NCI-H1694 treated with DMSO at 0.1 percent for 48 hours (cell line): Measurements from ENCODE around the gene VASP.

Experiments
- DNase-seq: peaks from one replicate; lab custom pipeline; 2025; lab: John Stamatoyannopoulos, UW

VASP gene

DNA sequence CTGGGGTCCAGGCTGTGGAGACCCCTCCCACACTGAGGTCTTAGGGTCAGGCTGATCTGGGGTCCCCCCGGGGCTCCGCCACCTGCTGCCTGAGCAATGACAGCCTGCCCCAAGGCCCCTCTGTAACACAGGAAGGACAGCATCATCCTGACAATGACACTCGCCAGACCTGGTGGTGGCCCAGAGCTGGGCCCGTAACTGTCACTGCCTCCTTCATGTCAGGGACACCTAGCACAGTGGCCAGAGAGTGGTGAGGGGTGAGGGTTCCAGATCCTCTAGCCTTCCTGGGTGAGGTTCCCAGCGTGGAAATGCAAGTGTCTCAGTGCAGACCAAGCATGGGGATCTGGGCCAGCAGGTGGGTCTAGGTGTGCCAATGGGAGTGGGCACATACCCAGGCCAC is 49.6 kb downstream of the VASP start:
- DNase-seq: no peak

- DNase-seq: peak; percentile 59
Measured at GRCh38 chr19:45558399-45558878, 51.2 kb downstream of the VASP start.

- no peak for DNase-seq
Measured at GRCh38 chr19:45560038-45560437, 52.8 kb downstream of the VASP start.

- DNase-seq: no peak
Measured at GRCh38 chr19:45560686-45561085, 53.4 kb downstream of the VASP start.

DNA sequence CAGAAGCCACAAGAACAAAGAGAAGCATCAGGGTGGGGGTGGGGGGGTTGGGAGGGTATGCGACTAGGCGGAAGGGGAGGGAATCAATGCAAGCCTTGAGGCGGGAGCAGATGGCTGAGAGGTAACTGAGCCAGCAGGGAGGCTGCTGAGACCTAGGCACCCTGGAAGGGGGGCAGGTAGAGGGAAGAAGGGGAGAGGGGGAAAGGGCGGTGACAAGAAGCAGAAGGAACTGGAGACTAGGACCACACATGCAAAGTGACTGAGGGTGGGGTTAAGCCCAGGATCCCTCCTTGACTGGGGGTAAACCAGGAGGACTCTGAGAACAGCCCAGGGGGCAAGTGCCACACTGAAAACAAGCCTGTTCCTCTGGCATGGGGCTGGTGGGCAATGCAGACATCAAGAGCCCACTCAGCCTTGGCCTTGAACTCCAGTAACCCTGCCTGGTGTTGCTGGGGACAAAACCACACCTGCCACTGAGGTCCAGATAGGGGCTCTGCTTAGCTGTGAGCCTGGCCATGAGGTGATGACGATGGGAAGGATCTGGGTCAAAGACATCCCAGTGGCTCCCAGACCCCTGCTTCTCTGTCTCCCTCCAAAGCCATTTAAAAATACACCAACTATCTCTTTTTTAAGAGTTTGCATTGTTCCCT is 57.0 kb downstream of the VASP start:
- DNase-seq: no peak

- no peak for DNase-seq
Measured at GRCh38 chr19:45567609-45568008, 60.3 kb downstream of the VASP start.

GRCh38 chr19:45568732-45569131 is 61.5 kb downstream of the VASP start:
- DNase-seq: no peak

DNA sequence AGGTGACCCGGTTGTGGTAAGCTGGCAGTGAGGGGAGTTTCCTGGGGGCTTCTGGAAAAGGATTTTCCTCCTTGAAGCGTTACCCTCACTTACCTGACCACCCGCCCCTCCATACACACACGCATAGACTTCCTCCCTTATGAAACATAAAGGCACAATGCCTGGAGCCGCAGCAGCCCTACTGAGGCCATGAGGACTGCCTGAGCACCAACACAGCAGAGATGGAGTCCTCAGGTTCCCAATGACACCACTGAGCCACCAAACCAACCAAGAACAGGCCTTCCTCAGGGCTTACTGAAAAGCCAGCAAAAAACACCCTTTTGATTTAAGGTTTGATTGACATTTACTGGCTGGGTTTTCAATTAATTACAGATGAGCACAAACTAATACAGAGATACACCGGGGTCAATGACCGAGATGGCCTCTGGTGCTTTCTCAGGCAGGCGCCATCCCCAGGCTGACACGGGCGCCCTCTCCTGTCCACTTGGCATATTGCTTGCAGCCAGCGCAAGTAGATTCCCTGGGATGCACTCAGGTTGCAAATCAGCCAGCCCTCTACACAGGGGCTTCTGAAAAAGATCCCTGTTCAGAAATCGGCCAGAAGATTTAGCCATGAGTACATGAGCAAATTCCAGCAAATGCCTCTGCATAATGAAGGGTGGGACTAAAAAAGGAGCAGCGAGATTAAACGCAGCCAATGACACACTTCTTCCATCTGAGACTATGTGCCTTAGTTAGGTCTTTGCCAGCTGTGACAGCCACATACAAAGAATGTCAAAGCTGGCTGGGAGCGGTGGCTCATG is 62.5 kb downstream of the VASP start:
- no peak for DNase-seq

GRCh38 chr19:45571457-45572220 is 64.4 kb downstream of the VASP start:
- DNase-seq: no peak

- no peak for DNase-seq
Measured at GRCh38 chr19:45574526-45574925, 67.2 kb downstream of the VASP start.

GRCh38 chr19:45575216-45575615 is 67.9 kb downstream of the VASP start:
- no peak for DNase-seq
